ENCODE data around the gene CFAP100. TPM values are rescaled to one million over a fixed set of nuclear protein-coding genes. Genes with fewer than 3 reads are reported as not detected.

The CFAP100 gene
- total RNA-seq, 1 experiment from 2014 or later = not detected

GRCh38 chr3:126372413-126373145 is 22.1 kb upstream of the CFAP100 start:
- in situ Hi-C loops (cut with HindIII; ENCODE audit: low pct_unique_long_range_greater_than_20kb, low sequenced_read_pairs) = no loop called here
- no peak for DNase-seq (ENCODE audit: low read depth)

GRCh38 chr3:126373146-126373613 is 21.5 kb upstream of the CFAP100 start:
- DNase-seq (ENCODE audit: low read depth) = no peak
- in situ Hi-C loops (cut with HindIII; ENCODE audit: low pct_unique_long_range_greater_than_20kb, low sequenced_read_pairs) = no loop called here

GRCh38 chr3:126373682-126374601 is 20.8 kb upstream of the CFAP100 start:
- DNase-seq (ENCODE audit: low read depth) = no peak
- in situ Hi-C loops (cut with HindIII; ENCODE audit: low pct_unique_long_range_greater_than_20kb, low sequenced_read_pairs) = no loop called here

GRCh38 chr3:126375835-126376331 is 18.8 kb upstream of the CFAP100 start:
- in situ Hi-C loops (cut with HindIII; ENCODE audit: low pct_unique_long_range_greater_than_20kb, low sequenced_read_pairs) = no loop called here
- no peak for DNase-seq (ENCODE audit: low read depth)

- in situ Hi-C loops (cut with HindIII; ENCODE audit: low pct_unique_long_range_greater_than_20kb, low sequenced_read_pairs) = no loop called here
- DNase-seq (ENCODE audit: low read depth) = no peak
Observed at GRCh38 chr3:126376444-126376843, 18.3 kb upstream of the CFAP100 start.

GRCh38 chr3:126377211-126377610 is 17.5 kb upstream of the CFAP100 start:
- DNase-seq (ENCODE audit: low read depth) = no peak
- in situ Hi-C loops (cut with HindIII; ENCODE audit: low pct_unique_long_range_greater_than_20kb, low sequenced_read_pairs) = no loop called here

GRCh38 chr3:126378341-126378751 is 16.4 kb upstream of the CFAP100 start:
- DNase-seq (ENCODE audit: low read depth) = no peak
- in situ Hi-C loops (cut with HindIII; ENCODE audit: low pct_unique_long_range_greater_than_20kb, low sequenced_read_pairs) = no loop called here

GRCh38 chr3:126380011-126380768 is 14.5 kb upstream of the CFAP100 start:
- no peak for DNase-seq (ENCODE audit: low read depth)
- in situ Hi-C loops (cut with HindIII; ENCODE audit: low pct_unique_long_range_greater_than_20kb, low sequenced_read_pairs) = no loop called here

- DNase-seq (ENCODE audit: low read depth) = no peak
- in situ Hi-C loops (cut with HindIII; ENCODE audit: low pct_unique_long_range_greater_than_20kb, low sequenced_read_pairs) = no loop called here
Observed at GRCh38 chr3:126381966-126382365, 12.7 kb upstream of the CFAP100 start.

- DNase-seq (ENCODE audit: low read depth) = peak; percentile 73
- in situ Hi-C loops (cut with HindIII; ENCODE audit: low pct_unique_long_range_greater_than_20kb, low sequenced_read_pairs) = no loop called here
Observed at GRCh38 chr3:126389112-126389793, 5.5 kb upstream of the CFAP100 start.

GRCh38 chr3:126389794-126390146 is 4.9 kb upstream of the CFAP100 start:
- in situ Hi-C loops (cut with HindIII; ENCODE audit: low pct_unique_long_range_greater_than_20kb, low sequenced_read_pairs) = no loop called here
- no peak for DNase-seq (ENCODE audit: low read depth)

- DNase-seq (ENCODE audit: low read depth) = no peak
- in situ Hi-C loops (cut with HindIII; ENCODE audit: low pct_unique_long_range_greater_than_20kb, low sequenced_read_pairs) = no loop called here
Observed at GRCh38 chr3:126390201-126390600, 4.5 kb upstream of the CFAP100 start.

- DNase-seq (ENCODE audit: low read depth) = no peak
- in situ Hi-C loops (cut with HindIII; ENCODE audit: low pct_unique_long_range_greater_than_20kb, low sequenced_read_pairs) = no loop called here
Observed at GRCh38 chr3:126390751-126391150, 4.0 kb upstream of the CFAP100 start.

- no peak for DNase-seq (ENCODE audit: low read depth)
- in situ Hi-C loops (cut with HindIII; ENCODE audit: low pct_unique_long_range_greater_than_20kb, low sequenced_read_pairs) = no loop called here
Observed at GRCh38 chr3:126391631-126392030, 3.1 kb upstream of the CFAP100 start.

- in situ Hi-C loops (cut with HindIII; ENCODE audit: low pct_unique_long_range_greater_than_20kb, low sequenced_read_pairs) = no loop called here
- DNase-seq (ENCODE audit: low read depth) = no peak
Observed at GRCh38 chr3:126392246-126392645, 2.5 kb upstream of the CFAP100 start.

- DNase-seq (ENCODE audit: low read depth) = no peak
- in situ Hi-C loops (cut with HindIII; ENCODE audit: low pct_unique_long_range_greater_than_20kb, low sequenced_read_pairs) = no loop called here
Observed at GRCh38 chr3:126393563-126393962, 1.1 kb upstream of the CFAP100 start.

- DNase-seq (ENCODE audit: low read depth) = no peak
- in situ Hi-C loops (cut with HindIII; ENCODE audit: low pct_unique_long_range_greater_than_20kb, low sequenced_read_pairs) = no loop called here
Observed at GRCh38 chr3:126394977-126395321, 240 bp downstream of the CFAP100 start.

- no peak for DNase-seq (ENCODE audit: low read depth)
- in situ Hi-C loops (cut with HindIII; ENCODE audit: low pct_unique_long_range_greater_than_20kb, low sequenced_read_pairs) = no loop called here
Observed at GRCh38 chr3:126395846-126396513, 1.3 kb downstream of the CFAP100 start.

Data from Caki2 (cell line).